Osteoblast (primary cell): ENCODE results near the gene TCF12. TPM values are rescaled to one million over a fixed set of nuclear protein-coding genes. Genes with fewer than 3 reads are reported as not detected.
A peak's percentile ranks its signal among the peaks of the same experiment; 100 is the strongest.

Experiments used
- DNase-seq: peaks from one replicate; pipeline ENCODE4 v3.0.0; 2011; ENCODE audit warnings: low spot score, mixed read lengths; ENCODE audit not compliant: insufficient read length; ENCODE audit errors: missing footprints
- H2AFZ ChIP-seq: 2 replicates; pipeline ENCODE4 v1.6.0; 2011; ENCODE audit warnings: mild to moderate bottlenecking, low read length
- H3K27ac ChIP-seq: 2 replicates; pipeline ENCODE4 v1.5.1; 2011; ENCODE audit warnings: mild to moderate bottlenecking, low read depth, low read length, moderate library complexity
- H3K27me3 ChIP-seq: 2 replicates; pipeline ENCODE4 v1.6.0; 2012; ENCODE audit warnings: mild to moderate bottlenecking, control low read depth, inconsistent platforms, low read length, moderate library complexity; ENCODE audit not compliant: insufficient read depth
- H3K36me3 ChIP-seq: 2 replicates; pipeline ENCODE4 v1.5.1; 2011; ENCODE audit warnings: mild to moderate bottlenecking, low read length, control low read depth, moderate library complexity; ENCODE audit not compliant: insufficient read depth
- H3K4me1 ChIP-seq: 2 replicates; pipeline ENCODE4 v1.5.1; 2011; ENCODE audit warnings: mild to moderate bottlenecking, low read length, control low read depth, moderate library complexity; ENCODE audit not compliant: insufficient read depth
- H3K4me2 ChIP-seq: 2 replicates; pipeline ENCODE4 v1.6.0; 2011; ENCODE audit warnings: mild to moderate bottlenecking, low read length; ENCODE audit not compliant: insufficient read depth
- H3K4me3 ChIP-seq: fragments of 200-600 bp; sonication (generic); 3 replicates; pipeline ENCODE4 v1.5.1; 2012; ENCODE audit warnings: mild to moderate bottlenecking, low read length, inconsistent platforms; ENCODE audit not compliant: insufficient read depth
- H3K79me2 ChIP-seq: 2 replicates; pipeline ENCODE4 v1.6.0; 2012; ENCODE audit warnings: mild to moderate bottlenecking, low read length, control low read depth, inconsistent platforms; ENCODE audit not compliant: insufficient read depth
- H3K9me3 ChIP-seq: 2 replicates; pipeline ENCODE4 v1.5.1; 2011; ENCODE audit warnings: low read depth, low read length, control low read depth
- H4K20me1 ChIP-seq: 2 replicates; pipeline ENCODE4 v1.6.0; 2012; ENCODE audit warnings: mild to moderate bottlenecking, low read length, control low read depth; ENCODE audit not compliant: insufficient read depth
- CTCF ChIP-seq: IDR thresholded peaks from 2 replicates; pipeline ENCODE4 v1.5.1; 2011; ENCODE audit warnings: mild to moderate bottlenecking, low read depth, low read length, moderate library complexity; ENCODE audit errors: extremely low read depth
- total RNA-seq: library from RNA; depleted of rRNA; stranded (reverse); fragments of >200 nt; gene quantifications from 2 replicates; pipeline ENCODE4 v1.2.3, GENCODE V29; 2012

Gene TCF12
- total RNA-seq, 1 donor: 86.5 TPM

- Histone ChIP-seq H4K20me1 (peaks cover 14% of the 10 kb centered on the region), H3K27me3 (no peaks in the 10 kb centered on the region), H3K36me3 (no peaks in the 10 kb centered on the region), H3K4me2 (peak overlapping the region; percentile 12), H2AFZ (no peak overlapping the region), H3K27ac (no peak overlapping the region), H3K4me3 (no peak overlapping the region), H3K79me2 (peaks cover 96% of the 10 kb centered on the region), H3K4me1 (no peaks in the 10 kb centered on the region), H3K9me3 (no peaks in the 10 kb centered on the region)
- no peak for TF ChIP-seq CTCF
- DNase-seq: no peak
Measured at GRCh38 chr15:56971571-56971970, 53.1 kb downstream of the TCF12 start.

GRCh38 chr15:56972016-56972415 lies 53.6 kb downstream of the TCF12 start:
- no peaks in the 10 kb centered on the region for H3K27me3 ChIP-seq
- peak; percentile 10 for DNase-seq
- no peaks in the 10 kb centered on the region for H3K9me3 ChIP-seq
- no peak for TF ChIP-seq CTCF
- H4K20me1 ChIP-seq: peaks cover 14% of the 10 kb centered on the region
- H3K4me2 ChIP-seq: peak overlapping the region; percentile 12
- H3K79me2 ChIP-seq: peaks cover 96% of the 10 kb centered on the region
- H3K27ac ChIP-seq: no peak overlapping the region
- H2AFZ ChIP-seq: no peak overlapping the region
- no peaks in the 10 kb centered on the region for H3K4me1 ChIP-seq
- no peak overlapping the region for H3K4me3 ChIP-seq
- H3K36me3 ChIP-seq: no peaks in the 10 kb centered on the region

- H3K79me2 ChIP-seq: peaks cover 96% of the 10 kb centered on the region
- H3K27me3 ChIP-seq: no peaks in the 10 kb centered on the region
- H4K20me1 ChIP-seq: peaks cover 12% of the 10 kb centered on the region
- no peak overlapping the region for H3K4me2 ChIP-seq
- no peak for TF ChIP-seq CTCF
- no peak for DNase-seq
- H2AFZ ChIP-seq: no peak overlapping the region
- no peak overlapping the region for H3K27ac ChIP-seq
- no peaks in the 10 kb centered on the region for H3K4me1 ChIP-seq
- H3K36me3 ChIP-seq: no peaks in the 10 kb centered on the region
- H3K9me3 ChIP-seq: no peaks in the 10 kb centered on the region
- H3K4me3 ChIP-seq: no peak overlapping the region
Measured at GRCh38 chr15:56972426-56972825, 54.0 kb downstream of the TCF12 start.

- H3K4me1 ChIP-seq: no peaks in the 10 kb centered on the region
- H3K36me3 ChIP-seq: no peaks in the 10 kb centered on the region
- no peak overlapping the region for H2AFZ ChIP-seq
- no peak for TF ChIP-seq CTCF
- no peaks in the 10 kb centered on the region for H3K27me3 ChIP-seq
- H3K79me2 ChIP-seq: peaks cover 95% of the 10 kb centered on the region
- H3K4me3 ChIP-seq: no peak overlapping the region
- H3K9me3 ChIP-seq: no peaks in the 10 kb centered on the region
- no peak overlapping the region for H3K4me2 ChIP-seq
- H3K27ac ChIP-seq: no peak overlapping the region
- H4K20me1 ChIP-seq: peaks cover 8% of the 10 kb centered on the region
- DNase-seq: peak; percentile 11
Measured at GRCh38 chr15:56973463-56973862, 55.0 kb downstream of the TCF12 start.
